Measurements from ENCODE around the gene RBFOX2.
"Not testable (repeated sequence)": the region's sequence is repeated elsewhere in the genome, so short reads cannot be mapped to it uniquely, and the experiment has no call there.

Gene RBFOX2

DNA sequence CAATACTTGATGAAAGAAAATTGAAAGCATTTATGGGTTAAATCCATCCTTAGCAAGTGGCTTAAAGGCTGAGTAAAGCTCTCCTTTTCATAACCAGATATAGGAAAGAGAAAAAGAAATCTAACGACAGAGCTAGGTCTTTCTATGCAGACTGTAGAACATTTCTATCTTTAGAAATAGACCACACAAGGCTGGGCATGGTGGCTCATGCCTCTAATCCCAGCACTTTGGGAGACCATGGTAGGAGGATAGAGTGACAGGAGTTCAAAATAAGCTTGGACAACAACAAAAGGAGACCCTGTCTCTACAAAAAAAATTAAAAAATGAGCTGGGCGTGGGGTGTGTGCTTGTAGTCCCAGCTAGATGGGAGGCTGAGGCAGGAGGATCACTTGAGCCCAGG lies 220.2 kb downstream of the RBFOX2 start:
- no peak for DNase-seq

DNA sequence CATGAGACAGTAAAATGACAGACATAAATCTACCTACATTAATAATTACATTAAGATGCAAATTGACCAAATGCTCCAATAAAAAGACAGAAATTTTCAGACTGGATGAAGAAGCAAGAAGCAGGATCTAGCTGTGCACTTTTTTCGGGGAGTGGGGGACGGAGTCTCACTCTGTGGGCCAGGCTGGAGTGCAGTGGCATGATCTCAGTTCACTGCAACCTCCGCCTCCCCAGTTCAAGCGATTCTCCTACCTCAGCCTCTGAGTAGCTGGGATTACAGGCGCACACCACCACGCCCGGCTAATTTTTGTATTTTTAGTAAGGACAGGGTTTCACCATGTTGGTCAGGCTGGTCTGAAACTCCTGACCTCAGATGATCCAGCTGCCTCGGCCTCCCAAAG lies 222.0 kb downstream of the RBFOX2 start:
- DNase-seq: not testable (repeated sequence)

- no peak for DNase-seq
Observed at GRCh38 chr22:35805466-35805865, 223.2 kb downstream of the RBFOX2 start.

- DNase-seq: no peak
Observed at GRCh38 chr22:35804421-35804820, 224.2 kb downstream of the RBFOX2 start.

- no peak for DNase-seq
Observed at GRCh38 chr22:35802885-35803284, 225.7 kb downstream of the RBFOX2 start.

DNA sequence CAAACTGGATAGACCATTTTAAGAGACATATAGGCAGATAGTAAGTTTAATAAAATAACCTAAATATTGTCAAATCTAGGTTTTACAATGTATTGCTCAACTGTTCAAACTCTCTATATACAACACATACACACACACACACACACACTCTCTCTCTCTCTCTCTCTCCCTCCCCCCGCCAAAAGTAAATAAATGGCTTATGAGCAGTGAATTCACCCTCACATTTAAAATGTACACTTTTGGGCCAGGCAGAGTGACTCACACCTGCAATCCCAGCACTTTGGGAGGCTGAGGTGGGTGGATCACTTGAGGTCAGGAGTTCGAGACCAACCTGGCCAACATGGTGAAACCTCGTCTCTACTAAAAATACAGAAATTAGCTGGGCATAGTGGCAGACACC lies 227.3 kb downstream of the RBFOX2 start:
- DNase-seq: not testable (repeated sequence)

DNA sequence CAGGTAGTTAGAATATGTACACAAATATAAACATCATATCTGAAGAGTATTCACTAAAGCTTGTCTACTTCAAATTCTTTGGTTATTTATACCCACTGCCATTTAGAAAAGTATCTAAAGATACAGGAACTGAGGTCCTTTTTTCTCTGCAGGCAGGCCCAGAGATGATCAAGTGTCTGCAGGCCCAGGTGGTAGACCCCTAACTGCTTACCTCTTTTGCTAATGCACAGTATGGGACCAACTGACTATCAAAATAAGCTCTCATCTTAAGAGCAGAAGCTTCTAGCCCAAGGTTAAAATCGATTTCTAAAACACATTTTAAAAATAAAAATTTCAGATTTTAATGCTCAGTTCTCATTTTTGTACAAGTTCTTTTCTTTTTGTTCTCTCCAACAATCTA lies 229.5 kb downstream of the RBFOX2 start:
- no peak for DNase-seq

- no peak for DNase-seq
Observed at GRCh38 chr22:35797411-35797810, 231.2 kb downstream of the RBFOX2 start.

DNA sequence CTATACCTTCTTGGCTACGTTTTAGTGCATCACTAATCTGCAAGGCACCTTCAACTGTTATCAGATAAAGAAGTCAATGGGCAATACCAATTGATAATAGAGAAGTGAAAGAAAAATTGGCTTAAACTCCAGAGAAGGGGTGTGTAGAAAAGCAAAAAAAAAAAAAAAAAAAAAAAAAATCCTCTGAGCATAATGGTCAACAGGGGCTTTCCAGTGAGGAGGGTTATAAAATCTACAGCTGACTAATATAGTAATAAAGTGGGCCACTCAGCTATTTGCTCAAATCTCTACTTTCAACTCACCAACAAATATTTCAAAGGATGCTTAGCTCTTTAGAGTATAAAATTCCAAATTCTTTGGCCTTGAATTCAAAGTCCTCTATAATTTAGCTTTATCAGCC lies 233.1 kb downstream of the RBFOX2 start:
- no peak for DNase-seq

GRCh38 chr22:35792506-35792905 lies 236.1 kb downstream of the RBFOX2 start:
- no peak for DNase-seq

GRCh38 chr22:35791788-35792187 lies 236.8 kb downstream of the RBFOX2 start:
- DNase-seq: not testable (repeated sequence)

DNA sequence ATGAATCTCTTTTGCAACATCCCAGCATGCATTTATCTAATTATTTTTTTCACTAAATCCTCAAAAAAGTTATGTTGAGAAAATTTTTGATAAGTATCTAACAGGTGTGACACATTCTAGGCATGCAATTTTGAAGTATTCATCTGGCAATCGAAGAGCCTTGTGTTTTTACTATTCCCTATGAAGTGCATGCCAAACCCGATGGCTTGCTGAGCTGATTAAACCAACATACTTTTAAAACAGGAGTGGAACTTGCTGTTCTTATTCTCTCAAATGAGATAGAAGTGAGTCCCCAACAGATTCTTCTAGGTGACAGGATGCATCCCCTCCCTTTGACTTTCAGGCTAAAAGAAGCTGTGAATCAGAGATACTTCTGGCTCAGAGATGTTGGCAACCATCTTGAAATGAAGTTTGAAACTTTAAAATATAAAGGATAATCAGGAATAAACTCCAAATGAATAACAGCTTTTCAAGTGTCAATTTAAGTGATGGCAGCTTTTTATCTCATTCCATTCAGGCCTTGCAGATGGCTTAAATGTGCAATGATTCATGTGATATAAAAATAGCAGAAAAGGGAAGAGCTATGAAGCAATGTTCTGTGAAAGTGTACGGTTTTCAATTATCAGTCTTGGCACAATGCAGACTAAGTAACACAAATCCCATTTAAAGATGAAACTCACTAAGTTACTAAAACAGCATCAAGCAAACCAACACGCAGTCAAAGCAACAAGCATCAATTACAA lies 243.3 kb downstream of the RBFOX2 start:
- no peak for DNase-seq

GRCh38 chr22:35784633-35785032 lies 244.0 kb downstream of the RBFOX2 start:
- DNase-seq: no peak

GRCh38 chr22:35783943-35784614 lies 244.5 kb downstream of the RBFOX2 start:
- no peak for DNase-seq

GRCh38 chr22:35782504-35782903 lies 246.1 kb downstream of the RBFOX2 start:
- no peak for DNase-seq

DNA sequence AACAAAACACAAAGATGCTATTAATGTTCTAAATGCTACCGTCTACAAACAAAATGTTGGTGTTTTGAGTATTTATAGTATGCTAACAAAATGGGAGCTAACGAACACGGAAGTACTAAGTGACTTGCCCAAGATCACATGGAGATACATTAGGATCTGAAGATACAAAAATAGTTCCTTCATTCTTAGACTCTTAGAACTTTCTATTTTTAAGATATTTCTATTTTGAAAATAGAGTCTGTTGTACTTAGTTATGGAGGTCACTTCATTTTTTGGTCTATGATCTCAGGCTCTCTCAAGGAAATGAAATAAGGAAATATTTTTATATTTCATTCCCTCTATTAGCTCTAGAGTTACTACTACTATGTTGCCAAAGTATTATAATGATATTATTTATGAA lies 246.7 kb downstream of the RBFOX2 start:
- DNase-seq: no peak

DNA sequence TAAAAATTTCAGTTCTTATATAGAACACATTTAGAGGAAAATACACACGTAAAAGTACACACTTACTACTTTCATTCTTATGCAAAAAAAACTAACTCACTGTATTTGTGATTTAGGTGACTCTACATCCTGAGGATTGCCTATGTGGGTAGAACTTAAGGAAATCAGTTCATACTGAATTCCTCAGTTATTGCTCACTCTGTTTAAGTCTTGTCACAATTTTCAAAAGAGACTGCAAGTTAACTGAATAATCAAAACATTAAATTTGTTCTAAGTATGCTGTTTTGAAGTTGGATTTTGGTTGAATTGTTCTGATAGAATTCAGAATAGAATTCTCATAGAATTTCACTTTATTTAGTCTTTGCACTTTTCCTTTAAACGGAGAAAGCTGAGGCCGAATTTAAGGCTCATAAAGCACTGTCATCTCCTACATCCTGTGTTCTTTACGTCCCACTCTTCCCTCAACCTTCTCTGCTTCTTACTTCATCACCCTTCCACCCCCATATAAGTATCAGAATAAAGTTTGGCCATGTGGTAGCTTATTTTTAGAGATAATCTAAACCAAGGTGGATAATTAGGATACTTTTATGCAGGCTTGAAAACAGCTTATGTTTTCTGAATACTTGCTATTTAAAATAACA lies 251.2 kb downstream of the RBFOX2 start:
- DNase-seq: no peak

- DNase-seq: no peak
Observed at GRCh38 chr22:35775339-35775738, 253.3 kb downstream of the RBFOX2 start.

GRCh38 chr22:35769974-35770373 lies 258.6 kb downstream of the RBFOX2 start:
- no peak for DNase-seq

- DNase-seq: no peak
Observed at GRCh38 chr22:35766654-35767580, 261.7 kb downstream of the RBFOX2 start.

DNA sequence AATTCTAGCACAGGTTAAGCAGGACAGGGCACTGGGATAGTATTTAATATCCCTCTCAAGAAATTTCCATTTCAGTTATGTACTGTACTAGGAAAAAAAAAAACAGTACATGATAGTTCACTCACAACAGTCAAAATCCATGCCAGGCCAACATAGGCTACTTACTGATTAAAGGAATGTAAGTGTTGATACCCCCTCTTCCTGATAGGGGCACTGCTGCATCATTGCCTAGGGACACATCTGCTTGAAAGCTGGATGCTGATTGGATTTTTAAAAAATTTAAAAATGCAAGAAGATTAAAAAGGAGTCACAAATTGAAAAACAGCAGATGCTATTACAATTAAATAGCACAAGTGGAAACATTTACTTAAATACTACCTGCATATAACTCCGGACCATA lies 267.6 kb downstream of the RBFOX2 start:
- no peak for DNase-seq

DNA sequence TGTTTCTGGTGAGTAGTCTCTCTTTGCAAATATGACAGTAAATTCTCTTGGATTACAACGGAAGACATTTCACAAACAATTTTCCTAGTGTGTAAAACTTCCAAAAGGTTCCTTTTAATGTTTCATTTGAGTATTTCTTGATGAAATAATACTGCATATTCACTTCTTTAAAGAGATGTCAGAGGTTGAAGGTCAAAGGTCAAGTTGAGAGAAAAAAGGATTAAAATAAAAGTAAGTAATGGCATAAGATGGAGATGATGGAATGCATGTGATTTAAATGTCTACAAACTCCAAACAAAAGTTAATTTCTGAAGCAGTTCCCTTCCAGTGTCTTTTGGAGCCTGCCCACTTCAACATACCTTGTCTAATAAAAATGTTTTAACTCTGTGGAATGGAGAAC lies 270.2 kb downstream of the RBFOX2 start:
- DNase-seq: no peak

- DNase-seq: no peak
Observed at GRCh38 chr22:35756722-35757121, 271.9 kb downstream of the RBFOX2 start.
